GM21723 (cell line): Measurements from ENCODE around the gene IQSEC3.
A peak's percentile ranks its signal among the peaks of the same experiment; 100 is the strongest.
"Not testable (repeated sequence)": the region's sequence is repeated elsewhere in the genome, so short reads cannot be mapped to it uniquely, and the experiment has no call there.

Experiments
- ATAC-seq: cut with Tn5 transposase; IDR thresholded peaks from one replicate; pipeline ENCODE4 v1.9.1; 2021; ENCODE audit warnings: mild to moderate bottlenecking, moderate library complexity; ENCODE audit not compliant: unreplicated experiment

The IQSEC3 gene

DNA sequence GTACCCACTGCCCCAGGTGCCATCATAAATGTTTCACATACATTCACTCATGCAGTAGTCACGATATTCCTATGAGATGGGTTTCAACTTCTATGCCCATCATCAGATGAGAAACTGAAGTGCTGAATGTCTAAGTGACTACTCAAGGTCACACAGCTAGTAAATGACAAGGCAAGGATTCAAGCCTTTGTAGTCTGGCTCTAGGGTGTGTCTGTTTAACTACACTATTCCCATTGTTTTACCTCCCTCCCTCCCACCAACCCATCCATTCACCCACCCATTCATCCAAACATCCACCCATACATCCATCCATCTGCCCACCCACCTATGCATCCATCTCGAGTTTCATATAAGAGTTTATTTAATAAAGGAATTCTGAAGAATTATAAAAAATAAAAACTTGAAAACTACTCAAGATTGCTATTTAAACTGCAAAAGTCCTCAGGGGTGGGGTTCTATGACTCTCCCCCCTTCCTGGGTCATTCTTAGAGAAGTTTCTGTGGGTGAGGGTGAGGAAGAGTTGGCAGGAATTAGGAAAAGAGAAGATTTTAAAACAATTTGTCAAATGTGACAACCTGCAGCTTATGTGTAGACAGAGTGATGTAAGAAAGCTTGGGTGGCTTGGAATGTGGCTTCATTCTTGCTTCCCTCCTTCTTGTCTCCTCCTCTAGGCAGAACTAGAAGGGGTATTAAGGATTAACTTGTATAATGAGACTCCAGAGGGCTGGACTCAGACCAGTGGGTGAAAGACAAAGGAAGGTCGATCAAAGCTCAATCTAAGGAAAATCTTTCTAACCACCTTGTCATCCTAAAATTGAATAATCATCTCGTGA lies 13.4 kb upstream of the IQSEC3 start:
- not testable (repeated sequence) for ATAC-seq

DNA sequence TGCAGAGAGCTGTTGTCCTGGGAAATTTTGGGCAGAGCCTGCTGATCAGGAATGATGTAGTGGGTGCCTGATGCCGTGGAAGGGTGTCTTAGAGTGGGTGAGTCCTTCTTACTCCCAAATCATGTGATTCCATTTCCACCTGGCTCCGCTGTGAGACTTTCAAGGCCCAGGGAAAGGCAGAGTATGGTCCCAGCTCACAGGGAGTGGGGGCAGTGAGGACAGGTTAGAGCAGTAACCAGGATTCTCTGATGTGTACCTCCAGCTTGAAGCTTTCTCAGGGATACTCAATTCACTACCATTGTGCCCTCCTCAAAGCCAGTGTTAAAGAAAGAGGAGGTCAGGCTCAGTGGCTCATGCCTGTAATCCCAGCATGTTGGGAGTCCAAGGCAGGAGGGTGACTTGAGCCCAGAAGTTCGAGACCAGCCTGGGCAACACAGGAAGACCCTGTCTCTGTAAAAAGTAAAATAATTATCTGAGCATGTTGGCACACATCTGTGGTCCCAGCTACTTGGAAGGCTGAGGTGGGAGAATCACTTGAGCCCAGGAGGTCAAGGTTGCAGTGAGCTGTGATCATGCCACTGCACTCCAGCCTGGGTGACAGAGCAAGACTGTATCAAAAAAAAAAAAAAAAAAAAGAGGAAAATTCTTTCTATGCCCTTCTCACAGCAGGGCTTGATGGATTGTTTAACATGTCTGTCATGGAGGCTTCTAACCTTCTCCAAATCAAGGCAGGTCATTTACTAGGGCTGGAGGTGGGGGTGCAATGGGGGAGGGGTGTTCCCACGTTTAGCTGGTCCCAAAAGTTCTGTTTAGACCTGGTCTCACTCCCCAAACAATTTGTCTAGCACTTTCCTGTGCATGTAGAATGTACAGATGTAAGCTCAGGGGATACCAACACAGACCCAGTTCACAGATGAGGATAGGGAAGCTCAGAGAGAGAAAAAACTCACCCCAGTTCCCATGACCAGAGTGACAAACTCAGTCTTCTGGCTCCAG lies 12.5 kb upstream of the IQSEC3 start:
- no peak for ATAC-seq

- no peak for ATAC-seq
Measured at GRCh38 chr12:54750-55535, 11.6 kb upstream of the IQSEC3 start.

DNA sequence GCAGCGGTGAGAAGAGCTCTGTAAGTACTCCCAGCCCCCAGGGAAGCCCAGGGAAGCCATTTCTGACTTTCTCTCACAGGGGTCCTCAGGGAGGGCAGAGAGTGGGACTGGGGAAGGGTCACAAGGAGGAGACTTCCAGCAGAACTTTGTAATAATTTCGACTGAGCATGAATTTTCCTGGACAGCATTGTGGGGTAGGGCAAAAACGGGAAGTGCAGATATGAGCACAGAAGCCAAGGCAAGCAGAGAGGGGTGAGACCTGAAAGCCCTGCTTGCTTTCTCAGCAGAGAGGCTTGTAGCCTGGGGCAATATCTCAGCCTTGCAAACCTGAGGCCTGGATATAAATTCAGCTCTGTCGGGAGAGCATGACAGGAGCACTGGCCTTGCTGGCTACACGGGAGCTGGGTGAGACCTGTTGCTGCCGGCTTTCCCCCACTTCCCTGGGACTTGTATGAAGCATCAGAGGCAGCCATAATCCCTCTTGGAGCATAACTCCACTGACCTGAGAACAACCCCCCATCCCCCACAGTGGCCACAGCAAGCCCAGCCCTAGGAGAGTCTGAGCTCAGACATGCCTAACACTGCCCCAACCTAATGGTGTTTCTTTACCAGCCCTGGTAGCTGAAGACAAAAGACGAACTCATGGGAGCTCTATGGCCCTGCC lies 9.8 kb upstream of the IQSEC3 start:
- no peak for ATAC-seq

DNA sequence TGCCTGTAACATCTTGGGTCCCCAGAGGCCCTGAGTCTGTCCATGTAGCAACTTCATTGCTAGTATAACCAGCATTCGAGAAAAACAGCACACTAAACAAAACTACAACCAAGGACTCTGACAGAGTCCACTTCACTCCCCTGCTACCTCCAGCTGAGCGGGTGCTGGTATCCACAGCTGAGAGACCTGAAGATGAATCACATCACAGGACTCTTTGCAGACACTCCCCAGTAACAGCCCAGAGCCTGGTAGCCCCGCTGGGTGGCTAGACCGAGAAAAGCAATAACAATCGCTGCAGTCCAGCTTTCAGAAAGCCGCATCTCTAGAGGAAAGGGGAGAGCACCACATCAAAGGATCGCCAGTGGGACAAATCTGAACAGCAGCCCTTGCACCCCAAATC lies 9.0 kb upstream of the IQSEC3 start:
- ATAC-seq, result no peak

DNA sequence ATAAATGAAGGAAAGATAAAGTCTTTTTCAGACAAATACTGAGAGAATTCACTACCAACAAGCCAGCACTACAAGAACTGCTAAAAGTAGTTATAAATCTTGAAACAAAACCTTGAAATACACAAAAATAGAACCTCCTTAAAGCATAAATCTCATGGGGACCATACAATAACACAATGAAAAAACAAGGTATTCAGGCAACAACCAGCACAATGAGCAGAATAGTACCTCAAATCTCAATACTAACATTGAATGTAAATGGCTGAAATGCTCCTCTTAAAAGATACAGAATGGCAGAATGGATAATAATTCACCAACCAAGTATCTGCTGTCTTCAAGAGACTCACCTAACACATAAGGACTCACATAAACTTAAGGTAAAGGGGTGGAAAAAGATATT lies 7.7 kb upstream of the IQSEC3 start:
- ATAC-seq, result no peak

- not testable (repeated sequence) for ATAC-seq
Measured at GRCh38 chr12:61845-62244, 4.7 kb upstream of the IQSEC3 start.

DNA sequence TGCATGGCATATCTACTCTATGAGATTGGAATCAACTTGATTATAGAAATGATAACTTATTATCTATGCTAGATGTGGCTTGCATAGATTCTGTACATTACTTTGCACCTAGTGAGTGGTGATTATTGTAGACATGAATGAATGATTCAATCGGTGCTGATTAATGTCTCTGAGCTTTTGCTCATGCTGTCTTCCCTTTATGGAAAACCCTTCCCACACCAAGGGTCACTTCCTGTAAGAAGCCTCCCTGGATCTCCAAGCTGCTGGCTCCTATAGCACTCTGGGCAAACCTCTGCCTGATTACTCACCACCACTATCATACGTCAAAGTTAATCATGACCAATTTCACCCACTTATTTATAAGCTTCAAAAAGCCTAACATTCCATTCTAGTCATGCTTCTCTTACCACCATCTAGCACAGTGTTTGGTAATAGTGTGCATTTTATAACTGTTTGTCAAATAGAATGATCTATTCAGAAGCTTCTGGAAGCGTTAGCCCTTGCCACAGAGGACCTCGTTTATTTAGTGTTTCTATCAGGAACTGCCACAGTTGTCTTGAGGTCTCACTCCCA lies 990 bp upstream of the IQSEC3 start:
- ATAC-seq, result not testable (repeated sequence)

DNA sequence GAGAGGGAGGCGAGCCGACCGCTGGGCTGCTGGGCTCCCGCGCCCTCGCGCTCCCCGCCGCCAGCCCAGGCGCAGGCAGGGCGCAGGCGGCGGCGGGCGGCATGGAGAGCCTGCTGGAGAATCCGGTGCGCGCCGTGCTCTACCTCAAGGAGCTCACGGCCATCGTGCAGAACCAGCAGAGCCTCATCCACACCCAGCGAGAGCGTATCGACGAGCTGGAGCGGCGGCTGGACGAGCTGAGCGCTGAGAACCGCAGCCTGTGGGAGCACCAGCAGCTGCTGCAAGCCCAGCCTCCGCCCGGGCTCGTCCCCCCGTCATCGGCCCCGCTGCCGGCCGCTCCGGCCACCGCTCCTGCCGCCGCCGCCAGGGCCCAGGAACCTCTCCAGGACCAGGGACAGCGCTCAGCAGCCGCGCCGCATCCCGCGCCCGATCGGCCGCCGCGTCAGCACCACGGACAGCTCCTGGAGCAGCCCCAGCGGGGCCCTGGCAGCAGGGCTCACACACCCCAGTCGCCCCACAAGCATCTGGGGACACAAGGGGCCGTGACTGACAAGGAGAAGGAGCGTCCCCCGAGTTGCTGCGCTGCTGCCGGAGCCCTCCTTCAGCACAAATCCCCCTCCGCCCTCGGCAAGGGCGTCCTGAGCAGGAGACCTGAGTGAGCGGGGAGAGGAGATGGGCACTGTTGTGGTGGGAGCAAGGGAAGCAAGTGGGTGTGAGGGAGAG lies 376 bp downstream of the IQSEC3 start:
- ATAC-seq, result peak; percentile 76

GRCh38 chr12:69677-70076 lies 3.1 kb downstream of the IQSEC3 start:
- not testable (repeated sequence) for ATAC-seq

- ATAC-seq, result not testable (repeated sequence)
Measured at GRCh38 chr12:70541-70940, 4.0 kb downstream of the IQSEC3 start.

- not testable (repeated sequence) for ATAC-seq
Measured at GRCh38 chr12:72018-72417, 5.5 kb downstream of the IQSEC3 start.

- ATAC-seq, result not testable (repeated sequence)
Measured at GRCh38 chr12:74420-75190, 8.0 kb downstream of the IQSEC3 start.

DNA sequence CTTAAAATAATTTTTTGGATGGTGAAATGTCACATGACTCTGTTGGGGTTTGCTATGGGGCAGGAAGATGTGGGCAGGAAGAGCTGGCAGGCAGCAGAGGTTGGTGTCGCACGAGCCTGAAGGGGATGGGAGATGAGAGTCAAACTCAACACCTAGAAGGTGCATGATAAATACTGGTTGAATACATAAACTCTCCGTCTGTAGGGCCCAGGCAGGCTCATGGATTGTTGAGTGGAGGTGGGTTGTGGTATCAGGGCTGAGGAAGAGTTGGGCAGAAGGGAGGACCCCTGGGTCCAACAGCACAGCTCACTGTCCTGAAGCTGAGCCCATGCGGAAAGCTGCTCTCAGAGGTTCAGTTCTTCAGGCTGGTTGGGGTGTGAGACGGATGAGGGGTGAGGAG lies 9.0 kb downstream of the IQSEC3 start:
- ATAC-seq, result not testable (repeated sequence)

- ATAC-seq, result not testable (repeated sequence)
Measured at GRCh38 chr12:76102-76501, 9.5 kb downstream of the IQSEC3 start.

DNA sequence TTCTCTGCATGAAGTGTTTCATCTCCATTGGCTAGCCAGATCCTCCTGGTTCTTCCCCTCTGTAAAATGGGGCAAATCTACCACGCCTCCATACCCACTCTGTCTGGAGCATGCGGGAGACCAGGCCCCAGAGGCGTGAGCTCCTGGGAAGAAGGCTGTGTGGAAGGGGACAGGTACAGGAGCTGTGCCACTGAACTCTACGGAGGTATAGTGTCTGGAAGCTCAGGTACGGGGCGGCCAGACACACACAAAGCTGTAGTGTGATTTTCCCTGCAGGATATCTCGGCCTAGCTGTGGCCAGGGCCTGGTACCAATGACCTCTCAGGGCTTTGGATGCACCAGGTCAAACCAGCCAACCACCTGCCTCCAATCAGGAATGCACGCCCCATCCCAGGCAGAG lies 10.0 kb downstream of the IQSEC3 start:
- not testable (repeated sequence) for ATAC-seq

DNA sequence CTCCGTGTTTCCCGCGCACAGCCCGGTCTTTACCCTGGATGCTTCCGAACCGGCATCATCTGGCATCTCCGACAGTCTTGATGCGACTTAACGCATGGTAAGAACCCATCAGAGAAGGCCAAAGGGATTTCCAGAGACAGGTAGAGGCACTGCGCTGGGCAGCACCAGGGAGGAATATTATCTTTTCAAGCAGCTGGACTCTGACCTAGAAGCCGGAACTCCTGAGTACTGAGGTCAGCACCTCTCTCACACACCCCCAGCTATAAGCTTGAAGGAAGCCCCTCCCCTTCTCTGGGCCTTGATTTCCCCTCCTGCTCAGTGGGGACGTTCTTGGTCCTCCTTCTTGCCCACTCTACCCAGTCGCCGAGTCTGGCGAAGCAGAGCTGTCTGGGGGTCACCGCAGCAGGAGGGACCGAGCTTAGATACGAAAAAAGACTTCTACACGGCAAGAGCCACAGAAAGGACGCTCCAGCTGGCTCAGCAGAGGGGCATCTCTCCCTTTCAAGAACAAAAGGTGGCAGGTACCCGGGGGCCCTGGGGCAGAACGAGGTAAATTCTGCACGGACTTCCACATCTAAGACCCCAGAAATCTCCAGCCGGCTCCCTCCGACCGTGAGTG lies 10.6 kb downstream of the IQSEC3 start:
- ATAC-seq, result not testable (repeated sequence)

DNA sequence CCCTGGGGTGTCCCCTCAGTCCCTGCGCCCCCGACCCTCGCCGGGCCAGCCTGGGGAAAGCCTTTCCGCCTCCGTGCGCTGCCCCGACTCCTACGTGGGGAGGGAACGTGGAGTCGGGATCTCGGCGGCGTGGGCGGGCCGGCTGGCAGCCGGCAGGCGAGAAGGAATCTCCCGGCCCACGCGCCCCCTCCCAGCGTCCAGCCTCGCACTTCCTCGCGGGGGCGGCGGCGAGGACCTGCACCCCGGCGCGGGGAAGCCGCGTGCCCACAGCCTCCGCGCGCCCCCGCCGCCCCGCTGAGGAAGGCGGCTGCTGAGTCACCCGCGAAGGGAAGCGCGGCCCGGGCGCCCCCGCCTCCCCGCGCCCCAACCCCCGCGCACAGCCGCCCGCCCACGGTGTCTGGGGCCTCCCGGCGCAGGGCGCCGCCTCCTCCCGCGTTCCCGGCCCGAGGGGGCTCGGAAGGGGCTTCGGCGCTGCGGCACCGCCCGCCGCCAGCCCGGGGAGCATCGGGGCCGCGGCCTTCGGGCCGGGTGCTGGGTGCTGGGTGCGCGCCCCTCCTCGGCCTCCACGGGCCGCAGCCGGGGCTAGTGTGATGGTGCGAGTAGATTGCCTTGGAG lies 11.3 kb downstream of the IQSEC3 start:
- not testable (repeated sequence) for ATAC-seq
